GM12878 (cell line): ENCODE measurements around the gene DUSP11. TPM values are rescaled to one million over a fixed set of nuclear protein-coding genes. Genes with fewer than 3 reads are reported as not detected.
A peak's percentile ranks its signal among the peaks of the same experiment; 100 is the strongest.

ENCODE experiments used
- ASH2L ChIP-seq: fragments of 300-600, 200-600 bp; sonication (generic); IDR thresholded peaks from 2 replicates; pipeline ENCODE4 v1.6.1; 2017; ENCODE audit warnings: low read depth, mild to moderate bottlenecking, borderline replicate concordance
- BHLHE40 ChIP-seq, 2 experiments: fragments of 450-650 bp in 1 of 2; IDR thresholded peaks; 2 replicates each; pipeline ENCODE4 v1.6.1; 2011 to 2017; ENCODE audit warnings: low read depth in 2 of 2, borderline replicate concordance in 1 of 2, improper control_type of control experiment in 1 of 2, low read length in 1 of 2, mild to moderate bottlenecking in 1 of 2
- CBX3 ChIP-seq: fragments of 200-600 bp; sonication (generic); IDR thresholded peaks from 2 replicates; pipeline ENCODE4 v1.6.1; 2016; ENCODE audit warnings: low read depth, borderline replicate concordance
- CTCF ChIP-seq, 3 experiments: IDR thresholded peaks in 2 of 3; conservative IDR thresholded peaks in 1 of 3; 2 replicates each; pipeline ENCODE4 v1.5.1; 2011; ENCODE audit warnings: low read depth in 3 of 3, low read length in 3 of 3, mild to moderate bottlenecking in 3 of 3, control low read depth in 2 of 3, moderate library complexity in 2 of 3, inconsistent platforms in 1 of 3, mixed read lengths in 1 of 3; ENCODE audit not compliant: control insufficient read depth in 2 of 3, insufficient read depth in 1 of 3; ENCODE audit errors: extremely low read depth in 1 of 3
- EP300 ChIP-seq, 2 experiments: fragments of 150-350 bp in 1 of 2; IDR thresholded peaks; 2 replicates each; pipeline ENCODE4 v1.6.1; 2011 to 2012; ENCODE audit warnings: low read depth in 2 of 2, low read length in 2 of 2, borderline replicate concordance in 1 of 2, improper control_type of control experiment in 1 of 2, inconsistent platforms in 1 of 2; ENCODE audit not compliant: control insufficient read depth in 1 of 2
- FOS ChIP-seq: IDR thresholded peaks from 3 replicates; pipeline ENCODE4 v1.6.1; 2011; ENCODE audit warnings: borderline replicate concordance; ENCODE audit not compliant: insufficient read length; ENCODE audit errors: extremely low read depth
- IRF4 ChIP-seq: IDR thresholded peaks from 2 replicates; pipeline ENCODE4 v1.6.1; 2011; ENCODE audit warnings: low read depth, low read length
- KLF5 ChIP-seq: fragments of 450-650 bp; IDR thresholded peaks from 2 replicates; pipeline ENCODE4 v1.6.1; 2014; ENCODE audit warnings: mild to moderate bottlenecking; ENCODE audit not compliant: partially characterized antibody
- MEF2B ChIP-seq: fragments of 450-650 bp; IDR thresholded peaks from 2 replicates; pipeline ENCODE4 v1.6.1; 2018; ENCODE audit warnings: mild to moderate bottlenecking, moderate library complexity; ENCODE audit not compliant: partially characterized antibody, poor library complexity, severe bottlenecking
- MTA2 ChIP-seq: fragments of 450-650 bp; IDR thresholded peaks from 2 replicates; pipeline ENCODE4 v1.6.1; 2016; ENCODE audit warnings: low read depth, mild to moderate bottlenecking, moderate library complexity
- NRF1 ChIP-seq: conservative IDR thresholded peaks from 2 replicates; pipeline ENCODE4 v1.6.1; 2011; ENCODE audit warnings: mild to moderate bottlenecking, low read depth, low read length, improper control_type of control experiment
- PBX3 ChIP-seq: IDR thresholded peaks from 2 replicates; pipeline ENCODE4 v1.6.1; 2011; ENCODE audit warnings: mild to moderate bottlenecking, low read depth, low read length, moderate library complexity; ENCODE audit not compliant: insufficient replicate concordance
- PRDM15 ChIP-seq: fragments of 450-650 bp; formaldehyde crosslinking; IDR thresholded peaks from 2 replicates; pipeline ENCODE4 v1.4.0; 2020; ENCODE audit warnings: mild to moderate bottlenecking, moderate library complexity
- RB1 ChIP-seq: fragments of 450-650 bp; formaldehyde crosslinking; IDR thresholded peaks from 2 replicates; pipeline ENCODE4 v1.6.1; 2017; ENCODE audit warnings: mild to moderate bottlenecking, borderline replicate concordance
- RELA ChIP-seq: fragments of 450-650 bp; IDR thresholded peaks from 2 replicates; pipeline ENCODE4 v1.8.0; 2014; ENCODE audit warnings: borderline replicate concordance; ENCODE audit not compliant: partially characterized antibody
- STAT1 ChIP-seq: fragments of 450-650 bp; conservative IDR thresholded peaks from 2 replicates; pipeline ENCODE4 v1.6.1; 2014; ENCODE audit warnings: antibody characterized with exemption, mild to moderate bottlenecking
- SUZ12 ChIP-seq: fragments of 200-600 bp; sonication (generic); IDR thresholded peaks from one replicate; pipeline ENCODE4 v1.6.1; 2018; ENCODE audit warnings: antibody characterized with exemption, mild to moderate bottlenecking; ENCODE audit not compliant: unreplicated experiment
- YBX1 ChIP-seq: fragments of 450-650 bp; IDR thresholded peaks from 2 replicates; pipeline ENCODE4 v1.6.1; 2016; ENCODE audit warnings: antibody characterized with exemption
- ZNF217 ChIP-seq: fragments of 450-650 bp; IDR thresholded peaks from 2 replicates; pipeline ENCODE4 v1.6.1; 2017; ENCODE audit warnings: antibody characterized with exemption, mild to moderate bottlenecking
- polyA plus RNA-seq, 11 experiments: library from polyadenylated mRNA; depleted of rRNA in 4 of 11; unstranded in 6 of 11; stranded (reverse) in 5 of 11; fragments of >200 nt; fragmentation: Nextera tagmentation in 4 of 11; fragmentation: Illumina TruSeq in 1 of 11; extraction: Ambion mirVana in 4 of 11; extraction: Trizol in 1 of 11; gene quantifications; 1 replicate in 1 of 11; 2 replicates in 10 of 11; pipeline versions ENCODE4 v1.2.1 to v1.2.3, GENCODE V29; 2011 to 2016; ENCODE audit warnings: inconsistent platforms in 2 of 11, missing spikeins in 2 of 11, low read depth in 1 of 11
- total RNA-seq, 4 experiments: library from RNA; depleted of rRNA in 3 of 4; stranded (reverse); fragments of >200 nt in 3 of 4; fragmentation: Illumina TruSeq in 1 of 4; extraction: Trizol in 1 of 4; gene quantifications; 2 replicates each; pipeline versions ENCODE4 v1.2.1 to v1.2.3, GENCODE V29; 2013 to 2021

DUSP11 gene
- total and polyA plus RNA-seq, 10 of the 15 experiments (the other 5 are each of a cell fraction or from before 2014, with no cell fraction given): 26.4 to 78.4 (median 47.9) TPM

- peak; percentile 12 for TF ChIP-seq FOS
- peak; percentile 26; the same call in 1 of the 2 replicates for TF ChIP-seq ASH2L
- peak; percentile 15 for TF ChIP-seq MEF2B
- TF ChIP-seq CBX3: no peak
- no peak for TF ChIP-seq CTCF (IDR thresholded peaks at IDR 0.05 in 2 of 3, conservative IDR thresholded peaks at IDR 0.05 in 1 of 3; ENCODE audit: control insufficient read depth in 2 of 3, extremely low read depth in 1 of 3, insufficient read depth in 1 of 3, low read depth in 3 of 3, low read length in 3 of 3)
- no peak for TF ChIP-seq PRDM15 (CRISPR knock-in tag)
- peak; percentile 25 for TF ChIP-seq RELA
- TF ChIP-seq RB1: peak; percentile 47; the same call in 1 of the 2 replicates
- TF ChIP-seq BHLHE40 (IDR thresholded peaks at IDR 0.05; ENCODE audit: borderline replicate concordance in 1 of 2, low read depth in 2 of 2, low read length in 1 of 2): peak; percentile 47 to 71; a peak in 3 of 4 replicates
- no peak for TF ChIP-seq KLF5
- peak; percentile 39 for TF ChIP-seq PBX3
- TF ChIP-seq ZNF217: no peak
- TF ChIP-seq YBX1: no peak
- no peak for TF ChIP-seq STAT1
- TF ChIP-seq EP300 (IDR thresholded peaks at IDR 0.05; ENCODE audit: borderline replicate concordance in 1 of 2, control insufficient read depth in 1 of 2, low read depth in 2 of 2, low read length in 2 of 2): no peak
- TF ChIP-seq SUZ12: no peak
- peak; percentile 5; the same call in 1 of the 2 replicates for TF ChIP-seq IRF4
- no peak; the same call in 1 of the 2 replicates for TF ChIP-seq MTA2
- 0 out of 2 replicates have a peak, but pooled peaks have one; percentile 3 for TF ChIP-seq NRF1
Observed at GRCh38 chr2:73828818-73829570, 49.1 kb upstream of the DUSP11 start, which contains the start of gene STAMBP (continued).
